IMR-90 (cell line): ENCODE results near the gene MBOAT1. TPM values are rescaled to one million over a fixed set of nuclear protein-coding genes. Genes with fewer than 3 reads are reported as not detected.

Source experiments
- ATAC-seq: fragments of 200-7000 bp; cut with Tn5 transposase; 2 replicates; pipeline ENCODE4 v1.9.1; 2020; ENCODE audit warnings: low read depth, mild to moderate bottlenecking, moderate library complexity
- BruUV-seq: library from RNA; stranded (reverse); fragments of 400-500 nt; replicated peaks from 2 replicates; lab custom pipeline; 2021; lab: Mats Ljungman, UMichigan
- CTCF ChIA-PET: fragments of 300-600 bp; formaldehyde crosslinking; extraction: SDS; loops from one replicate; lab custom pipeline; 2021; ENCODE audit warnings: antibody characterized with exemption; lab: Yijun Ruan, JAX
- POLR2A ChIA-PET: fragments of 300-600 bp; sonication (Branson Sonifier 250); formaldehyde crosslinking; loops from one replicate; lab custom pipeline; 2022; ENCODE audit warnings: antibody characterized with exemption; ENCODE audit not compliant: unreplicated experiment; lab: Charles Lee
- DNase-seq: peaks from one replicate; pipeline ENCODE4 v3.0.0; 2013
- H2AFZ ChIP-seq: replicated peaks from 2 replicates; pipeline ENCODE3; 2013; ENCODE audit warnings: low read length, mild to moderate bottlenecking; ENCODE audit not compliant: poor library complexity
- H2AK5ac ChIP-seq: 2 replicates; pipeline ENCODE4 v1.6.1; 2013; ENCODE audit warnings: low read depth, low read length, inconsistent platforms
- H2AK9ac ChIP-seq: replicated peaks from 2 replicates; pipeline ENCODE3; 2013; ENCODE audit warnings: mild to moderate bottlenecking, low read depth, low read length, moderate library complexity; ENCODE audit not compliant: poor library complexity
- H2BK120ac ChIP-seq: 2 replicates; pipeline ENCODE4 v1.6.1; 2013; ENCODE audit warnings: low read depth, low read length, inconsistent platforms
- H2BK15ac ChIP-seq: 3 replicates; pipeline ENCODE4 v1.6.1; 2013; ENCODE audit warnings: low read depth, low read length, inconsistent platforms
- H2BK20ac ChIP-seq: 2 replicates; pipeline ENCODE4 v1.6.1; 2013; ENCODE audit warnings: low read depth, mild to moderate bottlenecking, inconsistent platforms, low read length, moderate library complexity
- H2BK5ac ChIP-seq: 2 replicates; pipeline ENCODE4 v1.6.1; 2013; ENCODE audit warnings: mild to moderate bottlenecking, low read depth, low read length, inconsistent platforms; ENCODE audit not compliant: poor library complexity, severe bottlenecking
- H3K14ac ChIP-seq: replicated peaks from 2 replicates; pipeline ENCODE4 v1.6.1; 2013; ENCODE audit warnings: low read depth, low read length, inconsistent platforms
- H3K18ac ChIP-seq: 2 replicates; pipeline ENCODE4 v1.6.1; 2013; ENCODE audit warnings: low read depth, low read length, control low read depth
- H3K23ac ChIP-seq: 2 replicates; pipeline ENCODE4 v1.6.1; 2013; ENCODE audit warnings: low read depth, low read length, inconsistent platforms
- H3K27ac ChIP-seq: 2 replicates; pipeline ENCODE4 v1.5.1; 2013; ENCODE audit warnings: mild to moderate bottlenecking, control low read depth, low read length; ENCODE audit not compliant: insufficient read depth
- H3K27me3 ChIP-seq: 2 replicates; pipeline ENCODE4 v1.6.1; 2013; ENCODE audit warnings: low read length; ENCODE audit not compliant: control insufficient read depth, insufficient read depth
- H3K36me3 ChIP-seq: 2 replicates; pipeline ENCODE4 v1.6.1; 2013; ENCODE audit warnings: low read length, mixed read lengths; ENCODE audit not compliant: control insufficient read depth, insufficient read depth
- H3K4ac ChIP-seq: 2 replicates; pipeline ENCODE4 v1.6.1; 2013; ENCODE audit warnings: low read depth, low read length, inconsistent platforms
- H3K4me1 ChIP-seq: 2 replicates; pipeline ENCODE4 v1.6.1; 2013; ENCODE audit warnings: low read length, mixed read lengths; ENCODE audit not compliant: control insufficient read depth, insufficient read depth
- H3K4me2 ChIP-seq: 2 replicates; pipeline ENCODE4 v1.6.1; 2013; ENCODE audit warnings: low read depth, mild to moderate bottlenecking, control low read depth, low read length, moderate library complexity
- H3K4me3 ChIP-seq: 2 replicates; pipeline ENCODE4 v1.5.1; 2013; ENCODE audit warnings: low read depth, mild to moderate bottlenecking, control low read depth, low read length, moderate library complexity; ENCODE audit not compliant: insufficient read depth
- H3K56ac ChIP-seq: 2 replicates; pipeline ENCODE4 v1.6.1; 2013; ENCODE audit warnings: low read length, inconsistent platforms; ENCODE audit not compliant: insufficient read depth; ENCODE audit errors: extremely low read depth
- H3K79me1 ChIP-seq, 2 experiments: 2 replicates each; pipeline ENCODE4 v1.6.1; 2013; ENCODE audit warnings: low read length in 2 of 2, inconsistent platforms in 1 of 2, low read depth in 1 of 2
- H3K9ac ChIP-seq: 2 replicates; pipeline ENCODE4 v1.6.1; 2013; ENCODE audit warnings: low read depth, low read length, control low read depth
- H3K9me1 ChIP-seq: 2 replicates; pipeline ENCODE4 v1.6.1; 2013; ENCODE audit warnings: low read length, inconsistent platforms; ENCODE audit not compliant: insufficient read depth
- H3K9me3 ChIP-seq: 2 replicates; pipeline ENCODE4 v1.6.1; 2013; ENCODE audit warnings: low read length; ENCODE audit not compliant: control insufficient read depth, insufficient read depth
- H4K20me1 ChIP-seq: 2 replicates; pipeline ENCODE4 v1.6.1; 2013; ENCODE audit warnings: low read length, inconsistent platforms; ENCODE audit not compliant: insufficient read depth
- H4K5ac ChIP-seq: 2 replicates; pipeline ENCODE4 v1.6.1; 2013; ENCODE audit warnings: mild to moderate bottlenecking, low read depth, low read length, control low read depth
- H4K8ac ChIP-seq, 2 experiments: 2 replicates each; pipeline ENCODE4 v1.6.1; 2013; ENCODE audit warnings: low read depth in 2 of 2, low read length in 2 of 2, control low read depth in 1 of 2, inconsistent platforms in 1 of 2
- H4K91ac ChIP-seq: 2 replicates; pipeline ENCODE4 v1.6.1; 2013; ENCODE audit warnings: low read depth, low read length, inconsistent platforms; ENCODE audit not compliant: insufficient read depth
- RCOR1 ChIP-seq: IDR thresholded peaks from 2 replicates; pipeline ENCODE4 v1.6.1; 2012; ENCODE audit warnings: mild to moderate bottlenecking, low read length, improper control_type of control experiment; ENCODE audit not compliant: insufficient replicate concordance
- WGBS, 2 experiments: methylation state at CpG; one replicate each; pipeline versions ENCODE4 v1.1.5 to v1.1.7; 2013; ENCODE audit warnings: missing lambda C conversion rate in 2 of 2; ENCODE audit not compliant: insufficient read length in 1 of 2; ENCODE audit errors: extremely low coverage in 2 of 2; 5-methylcytosine and 5-hydroxymethylcytosine counted together
- dilution Hi-C: fragments of 300-500 bp; cut with HindIII; formaldehyde crosslinking; loops from one replicate; pipeline ENCODE4 v1.14.3; 2018; ENCODE audit warnings: low sequenced_read_pairs; ENCODE audit not compliant: unreplicated experiment
- in situ Hi-C: fragments of 300-500 bp; cut with MboI; formaldehyde crosslinking; loops from 3 replicates; pipeline ENCODE4 v1.14.3; 2019; ENCODE audit warnings: low sequenced_read_pairs, inconsistent platforms, mixed read lengths
- intact Hi-C: fragments of 100-400 bp; cut with micrococcal nuclease; formaldehyde crosslinking; loops from 2 replicates; pipeline ENCODE4 v1.10.0; 2022
- polyA plus RNA-seq, 3 experiments: library from polyadenylated mRNA; depleted of rRNA; stranded (reverse); fragments of >200 nt; gene quantifications; 2 replicates each; pipeline ENCODE4 v1.2.3, GENCODE V29; 2012; ENCODE audit warnings: low replicate concordance in 1 of 3
- total RNA-seq: library from RNA; depleted of rRNA; stranded (reverse); fragments of >200 nt; gene quantifications from 2 replicates; pipeline ENCODE4 v1.2.3, GENCODE V29; 2012

The MBOAT1 gene
- total and polyA plus RNA-seq, 2 of the 4 experiments (the other 2 are of a cell fraction), result 1.6 to 4.7 TPM

- no TSS peak for BruUV-seq
Measured at GRCh38 chr6:20153194-20153593, 59.1 kb downstream of the MBOAT1 start.

More at GRCh38 chr6:20153194-20153593, 59.1 kb downstream of the MBOAT1 start:
- Histone ChIP-seq H3K9me3 (no peaks in the 10 kb centered on the region), H3K27me3 (no peaks in the 10 kb centered on the region), H3K9ac (no peak overlapping the region), H3K23ac (no peak overlapping the region), H2AK9ac (no peak overlapping the region), H3K14ac (no peak overlapping the region), H2BK20ac (no peak overlapping the region), H3K56ac (no peak overlapping the region), H3K4me2 (no peak overlapping the region), H3K27ac (no peak overlapping the region), H3K9me1 (no peaks in the 10 kb centered on the region), H4K5ac (no peak overlapping the region), H2BK120ac (no peak overlapping the region), H4K91ac (no peak overlapping the region), H3K4me1 (no peaks in the 10 kb centered on the region), H3K79me1 (no peaks in the 10 kb centered on the region; a peak in 1 of 4 replicates), H3K18ac (no peak overlapping the region), H2AFZ (no peak overlapping the region), H4K20me1 (no peaks in the 10 kb centered on the region), H3K4ac (no peak overlapping the region), H2BK5ac (no peak overlapping the region), H4K8ac (no peak overlapping the region), H2AK5ac (no peak overlapping the region), H3K36me3 (no peaks in the 10 kb centered on the region), H2BK15ac (no peak overlapping the region), H3K4me3 (no peak overlapping the region)
- ATAC-seq (no peak), DNase-seq (no peak)
- in situ Hi-C loops, result no loop called here
- ChIA-PET POLR2A (no interaction called here), CTCF (interaction anchor here (0.5 to 0.7 kb wide), 3 partner anchors 50 to 385 kb away, joined by 3 read pairs; no protein-coding TSS in a partner anchor)
- dilution Hi-C loops, result no loop called here
- WGBS, 2 experiments, result 85% methylated on average over 2 of the region's 3 CpGs; no CpG with 5 or more reads in 1 of the 2 experiments
- no peak for TF ChIP-seq RCOR1
- intact Hi-C loops, result no loop called here
